Nephron progenitor cell (in vitro differentiated cells): Measurements from ENCODE around the gene PRUNE2.

Source experiments
- DNase-seq: peaks from one replicate; pipeline ENCODE4 v3.0.0; 2021
- H3K27ac Mint-ChIP-seq: 2 replicates; pipeline ENCODE4 v1.8.0; 2021; ENCODE audit warnings: mild to moderate bottlenecking, moderate library complexity, mixed read lengths
- H3K27me3 Mint-ChIP-seq: 2 replicates; pipeline ENCODE4 v1.8.0; 2021; ENCODE audit warnings: mild to moderate bottlenecking, low read depth, mixed read lengths; ENCODE audit not compliant: poor library complexity
- H3K36me3 Mint-ChIP-seq: 2 replicates; pipeline ENCODE4 v1.8.0; 2021; ENCODE audit warnings: low read depth, mixed read lengths
- H3K4me1 Mint-ChIP-seq: 2 replicates; pipeline ENCODE4 v1.8.0; 2021; ENCODE audit warnings: mixed read lengths
- H3K4me3 Mint-ChIP-seq: 2 replicates; pipeline ENCODE4 v1.8.0; 2021; ENCODE audit warnings: mild to moderate bottlenecking, moderate library complexity, mixed read lengths
- H3K9me3 Mint-ChIP-seq: 2 replicates; pipeline ENCODE4 v1.8.0; 2021; ENCODE audit warnings: mild to moderate bottlenecking, moderate library complexity, mixed read lengths
- CTCF ChIP-seq: fragments of 200-600 bp; sonication (generic); IDR thresholded peaks from 2 replicates; pipeline ENCODE4 v1.5.0; 2021; ENCODE audit warnings: antibody characterized with exemption

The PRUNE2 gene

GRCh38 chr9:76692458-76693129 lies 213.3 kb downstream of the PRUNE2 start:
- H3K27me3 Mint-ChIP-seq = peaks cover 3% of the 10 kb centered on the region
- H3K4me3 Mint-ChIP-seq = peak overlapping the region; percentile 92
- DNase-seq = no peak
- no peaks in the 10 kb centered on the region for H3K36me3 Mint-ChIP-seq
- no peak overlapping the region for H3K27ac Mint-ChIP-seq
- no peaks in the 10 kb centered on the region for H3K9me3 Mint-ChIP-seq
- peaks cover 44% of the 10 kb centered on the region for H3K4me1 Mint-ChIP-seq
- TF ChIP-seq CTCF = no peak

GRCh38 chr9:76691517-76692313 lies 214.2 kb downstream of the PRUNE2 start:
- no peak for TF ChIP-seq CTCF
- Mint-ChIP-seq H3K4me1 (peaks cover 35% of the 10 kb centered on the region), H3K4me3 (peak overlapping the region; percentile 92), H3K36me3 (no peaks in the 10 kb centered on the region), H3K27ac (peak overlapping the region; percentile 68), H3K27me3 (peaks cover 2% of the 10 kb centered on the region), H3K9me3 (no peaks in the 10 kb centered on the region)
- peak; percentile 10 for DNase-seq

- Mint-ChIP-seq H3K4me3 (peak overlapping the region; percentile 92), H3K9me3 (no peaks in the 10 kb centered on the region), H3K27me3 (peaks cover 2% of the 10 kb centered on the region), H3K4me1 (peaks cover 34% of the 10 kb centered on the region), H3K36me3 (no peaks in the 10 kb centered on the region), H3K27ac (no peak overlapping the region)
- DNase-seq = no peak
- TF ChIP-seq CTCF = no peak
These were observed 214.9 kb downstream of the PRUNE2 start for GRCh38 chr9:76690973-76691370.

GRCh38 chr9:76690246-76690972 lies 215.5 kb downstream of the PRUNE2 start:
- no peak for TF ChIP-seq CTCF
- no peaks in the 10 kb centered on the region for H3K36me3 Mint-ChIP-seq
- no peak for DNase-seq

GRCh38 chr9:76688471-76689238 lies 217.3 kb downstream of the PRUNE2 start:
- Mint-ChIP-seq H3K4me3 (no peak overlapping the region), H3K9me3 (no peaks in the 10 kb centered on the region), H3K36me3 (no peaks in the 10 kb centered on the region), H3K27me3 (peaks cover 2% of the 10 kb centered on the region), H3K4me1 (peaks cover 46% of the 10 kb centered on the region), H3K27ac (peak overlapping the region; percentile 3)
- TF ChIP-seq CTCF = no peak
- no peak for DNase-seq

More at GRCh38 chr9:76690246-76690972, 215.5 kb downstream of the PRUNE2 start:
- H3K27ac Mint-ChIP-seq = no peak overlapping the region
- peak overlapping the region; percentile 92 for H3K4me3 Mint-ChIP-seq
- H3K27me3 Mint-ChIP-seq = peaks cover 2% of the 10 kb centered on the region
- no peaks in the 10 kb centered on the region for H3K9me3 Mint-ChIP-seq
- H3K4me1 Mint-ChIP-seq = peaks cover 40% of the 10 kb centered on the region
